NCI-H1694 treated with DMSO at 0.1 percent for 48 hours (cell line): ENCODE measurements around the gene TPM2.

Experiments used
- DNase-seq: peaks from one replicate; lab custom pipeline; 2025; lab: John Stamatoyannopoulos, UW

TPM2 gene

GRCh38 chr9:35696520-35697215 lies 6.9 kb upstream of the TPM2 start:
- peak; percentile 38 for DNase-seq

- no peak for DNase-seq
Measured at GRCh38 chr9:35695943-35696401, 6.2 kb upstream of the TPM2 start.

- no peak for DNase-seq
Measured at GRCh38 chr9:35691757-35692301, 2.1 kb upstream of the TPM2 start.

- DNase-seq: no peak
Measured at GRCh38 chr9:35691334-35691650, 1.6 kb upstream of the TPM2 start.

GRCh38 chr9:35690614-35691333 lies 1.0 kb upstream of the TPM2 start:
- DNase-seq: peak; percentile 33

- DNase-seq: no peak
Measured at GRCh38 chr9:35690294-35690613, 529 bp upstream of the TPM2 start.

- no peak for DNase-seq
Measured at GRCh38 chr9:35688558-35689541, 875 bp downstream of the TPM2 start.

- no peak for DNase-seq
Measured at GRCh38 chr9:35687972-35688557, 1.7 kb downstream of the TPM2 start.

- no peak for DNase-seq
Measured at GRCh38 chr9:35687306-35687705, 2.4 kb downstream of the TPM2 start.

GRCh38 chr9:35686222-35687203 lies 3.2 kb downstream of the TPM2 start:
- DNase-seq: no peak

- no peak for DNase-seq
Measured at GRCh38 chr9:35685506-35685905, 4.2 kb downstream of the TPM2 start.

- DNase-seq: no peak
Measured at GRCh38 chr9:35684921-35685320, 4.8 kb downstream of the TPM2 start.

GRCh38 chr9:35683323-35683722 lies 6.4 kb downstream of the TPM2 start:
- DNase-seq: no peak

GRCh38 chr9:35682520-35683315 lies 7.0 kb downstream of the TPM2 start:
- no peak for DNase-seq

- DNase-seq: no peak
Measured at GRCh38 chr9:35682051-35682450, 7.7 kb downstream of the TPM2 start.

GRCh38 chr9:35681341-35682002 lies 8.3 kb downstream of the TPM2 start:
- no peak for DNase-seq

- DNase-seq: no peak
Measured at GRCh38 chr9:35680331-35681105, 9.2 kb downstream of the TPM2 start.

GRCh38 chr9:35679766-35680330 lies 9.9 kb downstream of the TPM2 start:
- DNase-seq: no peak
